GM12873 (cell line): ENCODE results near the gene SIN3B.

Experiments used
- CTCF ChIP-seq: IDR thresholded peaks from 2 replicates; pipeline ENCODE4 v1.5.1; 2012; ENCODE audit warnings: low read depth, mild to moderate bottlenecking, moderate library complexity, low read length, control low read depth; ENCODE audit not compliant: insufficient read depth; ENCODE audit errors: missing control alignments

SIN3B gene

DNA sequence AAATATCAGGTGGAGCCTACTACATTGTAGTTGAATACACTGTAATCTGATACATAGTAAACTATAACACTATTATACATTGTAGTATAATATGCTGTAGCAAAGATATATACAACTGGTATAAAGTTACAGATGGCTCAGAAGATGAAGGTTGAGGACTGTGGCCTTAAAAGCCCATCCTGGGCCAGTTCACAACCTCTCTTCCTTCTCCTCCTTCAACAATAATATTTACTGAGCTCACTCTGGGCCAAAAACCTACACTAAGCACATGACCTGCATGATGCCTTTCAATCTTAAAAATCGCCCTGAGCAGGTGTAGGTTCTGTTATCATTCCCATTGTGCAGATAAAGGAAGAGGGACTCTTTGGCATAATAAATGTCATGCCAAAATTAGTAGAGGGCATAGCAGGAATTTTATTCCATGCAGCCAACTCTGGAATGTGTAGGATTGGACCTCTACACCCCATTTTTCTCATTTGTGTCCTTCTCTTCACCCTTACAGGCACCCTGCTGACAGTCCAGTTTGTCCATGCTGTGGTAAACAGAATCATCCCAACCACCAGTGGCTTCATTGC is 14.6 kb upstream of the SIN3B start:
- TF ChIP-seq CTCF = no peak

DNA sequence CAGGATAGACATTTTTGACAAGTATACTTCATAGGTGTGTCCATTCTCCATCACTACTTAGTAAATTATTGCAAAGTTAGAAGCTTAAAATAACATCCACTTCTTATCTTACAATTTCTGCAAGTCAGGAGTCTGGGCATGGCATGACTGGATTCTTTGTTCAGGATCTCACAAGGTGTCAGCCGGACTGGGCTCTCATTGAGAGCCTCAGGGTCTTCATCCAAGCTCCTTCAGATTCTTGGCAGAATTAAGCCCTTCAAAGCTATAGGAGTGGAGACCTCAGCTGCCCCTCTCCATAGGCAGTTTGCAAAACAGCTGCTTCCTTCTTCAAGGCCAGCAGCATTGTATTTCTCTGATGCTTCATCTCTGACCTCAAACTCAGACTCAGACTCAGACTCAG is 9.1 kb upstream of the SIN3B start:
- TF ChIP-seq CTCF = no peak

DNA sequence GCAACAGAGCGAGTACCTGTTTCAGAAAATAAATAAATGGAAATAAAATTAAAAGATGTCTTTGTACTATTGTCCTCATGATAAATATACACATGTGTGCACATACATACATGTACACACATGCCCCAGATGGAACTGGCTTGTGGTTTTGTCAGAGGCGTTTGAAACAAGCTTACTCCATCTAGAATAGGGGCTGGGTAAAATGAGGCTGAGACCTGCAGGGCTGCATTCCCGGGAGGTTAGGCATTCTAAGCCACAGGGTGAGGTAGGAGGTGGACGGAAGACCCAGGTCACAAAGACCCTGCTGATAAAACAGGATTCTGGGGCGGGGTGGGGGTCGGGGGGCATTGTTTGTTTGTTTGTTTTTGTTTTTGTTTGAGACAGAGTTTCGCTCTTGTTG is 8.1 kb upstream of the SIN3B start:
- TF ChIP-seq CTCF = no peak

DNA sequence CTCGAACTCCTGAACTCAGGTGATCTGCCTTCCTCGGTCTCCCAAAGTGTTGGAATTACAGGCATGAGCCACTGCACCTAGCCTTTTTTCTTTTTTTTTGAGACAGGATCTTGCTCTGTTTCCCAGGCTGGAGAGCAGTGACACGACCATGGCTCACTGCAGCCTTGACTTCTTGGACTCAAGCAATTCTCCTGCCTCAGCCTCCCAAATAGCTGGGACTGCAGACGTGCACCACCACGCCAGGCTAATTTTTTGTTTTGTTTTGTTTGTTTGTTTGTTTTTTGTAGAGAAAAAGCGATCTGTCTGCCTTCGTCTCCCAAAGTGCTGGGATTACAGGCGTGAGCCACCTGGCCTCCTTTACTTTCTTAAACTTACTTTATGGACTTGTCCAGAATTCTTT is 6.5 kb upstream of the SIN3B start:
- no peak for TF ChIP-seq CTCF

DNA sequence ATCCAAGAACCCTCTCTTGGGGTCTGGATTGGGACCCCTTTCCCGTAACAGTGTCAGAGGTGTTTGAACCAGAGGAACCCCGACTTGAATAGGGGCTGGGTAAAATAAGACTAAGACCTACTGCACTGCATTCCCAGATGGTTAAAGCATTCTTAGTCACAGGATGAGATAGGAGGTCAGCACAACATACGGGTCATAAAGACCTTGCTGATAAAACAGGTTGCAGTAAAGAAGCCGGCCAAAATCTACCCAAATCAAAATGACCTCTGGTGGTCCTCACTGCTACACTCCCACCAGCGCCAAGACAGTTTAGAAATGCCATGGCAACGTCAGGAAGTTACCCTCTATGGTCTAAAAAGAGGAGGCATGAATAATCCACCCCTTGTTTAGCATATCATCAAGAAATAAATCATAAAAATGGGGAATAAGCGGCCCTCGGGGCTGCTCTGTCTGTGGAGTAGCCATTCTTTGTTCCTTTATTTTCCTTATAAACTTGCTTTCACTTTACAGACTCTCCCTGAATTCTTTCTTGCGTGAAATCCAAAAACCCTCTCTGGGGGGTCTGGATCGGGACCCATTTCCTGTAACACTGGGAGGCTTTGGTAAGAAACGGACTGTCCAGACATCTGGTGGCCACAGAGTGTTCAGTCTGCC is 4.4 kb upstream of the SIN3B start:
- no peak for TF ChIP-seq CTCF

DNA sequence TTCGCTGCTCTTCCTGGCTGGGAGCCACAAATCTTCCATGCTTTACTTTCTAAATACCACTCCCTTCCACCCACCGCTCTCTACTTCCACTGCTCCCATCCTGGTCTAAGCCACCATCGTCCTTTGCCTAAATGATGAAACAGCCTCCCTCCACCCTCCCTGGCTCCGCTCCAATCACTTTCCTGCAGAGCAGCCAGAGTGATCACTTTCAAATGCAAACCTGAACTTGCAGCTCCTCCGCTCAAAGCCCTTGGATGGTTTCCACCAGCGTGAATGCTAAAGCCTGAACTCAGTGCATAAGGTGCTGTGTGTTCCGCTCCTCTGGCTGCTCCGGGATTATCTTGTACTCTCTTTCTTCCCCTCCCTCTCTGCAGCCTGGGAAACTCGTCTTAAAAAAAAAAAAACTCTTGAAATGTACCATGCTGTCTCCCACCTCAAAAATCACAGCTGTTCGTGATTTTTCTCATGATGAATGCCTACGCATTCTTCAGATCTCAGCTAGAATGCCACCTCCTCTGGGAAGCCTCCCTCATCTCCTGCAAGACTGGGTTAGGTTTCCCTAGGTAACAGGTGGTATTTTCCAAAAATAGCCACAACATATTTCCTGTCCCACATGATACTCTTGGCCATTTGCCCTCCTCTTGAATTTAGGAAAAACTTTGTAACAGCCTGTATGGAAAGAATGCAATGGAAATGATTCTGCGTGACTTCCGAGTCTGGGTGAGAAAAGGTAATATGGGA is 3.7 kb upstream of the SIN3B start:
- no peak for TF ChIP-seq CTCF

DNA sequence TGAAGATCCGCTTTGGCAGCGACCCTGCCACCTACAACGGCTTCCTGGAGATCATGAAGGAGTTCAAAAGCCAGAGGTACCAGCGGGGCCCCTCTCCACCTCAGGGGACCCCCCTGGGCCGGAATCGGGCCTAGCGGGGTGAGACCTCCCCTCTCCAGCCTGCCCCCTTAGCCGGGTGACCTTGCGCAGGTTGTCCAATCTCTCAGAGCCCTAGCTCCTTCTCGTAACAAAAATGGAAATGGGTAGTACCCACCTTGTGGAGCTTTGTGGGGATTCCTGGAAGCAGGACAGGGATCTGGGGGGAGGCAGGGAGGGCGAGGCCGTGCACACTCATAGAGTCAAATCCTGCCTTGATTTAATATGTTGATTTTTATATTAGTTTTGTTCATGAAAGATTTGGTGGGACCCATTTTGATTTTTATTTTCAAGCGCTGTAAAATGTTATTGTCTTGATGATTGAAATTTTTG is 658 bp downstream of the SIN3B start:
- TF ChIP-seq CTCF = no peak
